Stimulated activated CD8-positive, alpha-beta memory T cell treated with anti-CD3 and anti-CD28 coated beads, Interleukin-15, amount 100 ng/mL, for 4 hours (primary cell): ENCODE measurements around the gene FLNB.

Source experiments
- DNase-seq, 2 donors: peaks; one replicate each; pipeline ENCODE4 v3.0.0-alpha.2; 2020; ENCODE audit warnings: low read depth in 2 of 2

FLNB gene

DNA sequence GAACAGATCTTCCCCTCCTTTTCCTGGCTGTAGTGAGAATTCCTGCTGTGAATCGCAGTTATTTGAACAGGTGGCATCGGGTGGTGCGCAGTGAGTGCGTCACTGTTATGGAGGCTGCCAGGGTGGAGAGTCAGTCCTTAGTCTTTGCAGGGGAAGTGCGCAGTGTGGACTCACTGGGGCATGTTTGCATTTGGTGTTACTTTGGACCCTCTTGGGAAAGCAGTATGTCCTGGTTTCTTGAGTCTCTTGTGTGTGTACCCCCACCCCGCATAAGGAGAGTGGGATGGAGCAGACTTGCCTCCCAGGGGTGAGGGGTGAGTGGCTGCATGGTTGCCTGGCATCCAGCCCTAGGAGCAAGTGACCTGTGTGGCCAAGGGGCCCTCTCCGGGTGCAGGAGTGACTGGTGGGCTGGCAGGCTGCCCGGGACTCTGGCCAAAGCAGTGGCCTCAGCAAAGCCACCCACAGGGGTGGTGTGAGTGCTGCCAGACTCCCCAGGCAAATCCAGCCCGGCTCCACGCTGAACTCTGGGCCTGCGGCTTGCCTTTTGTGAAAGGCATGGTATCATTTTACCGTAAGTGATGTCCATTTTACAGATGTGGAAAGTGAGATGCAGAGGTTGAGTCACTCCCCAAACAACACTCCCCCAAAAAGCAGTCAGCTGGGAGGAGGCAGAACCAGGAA lies 156.1 kb downstream of the FLNB start:
- DNase-seq: no peak

DNA sequence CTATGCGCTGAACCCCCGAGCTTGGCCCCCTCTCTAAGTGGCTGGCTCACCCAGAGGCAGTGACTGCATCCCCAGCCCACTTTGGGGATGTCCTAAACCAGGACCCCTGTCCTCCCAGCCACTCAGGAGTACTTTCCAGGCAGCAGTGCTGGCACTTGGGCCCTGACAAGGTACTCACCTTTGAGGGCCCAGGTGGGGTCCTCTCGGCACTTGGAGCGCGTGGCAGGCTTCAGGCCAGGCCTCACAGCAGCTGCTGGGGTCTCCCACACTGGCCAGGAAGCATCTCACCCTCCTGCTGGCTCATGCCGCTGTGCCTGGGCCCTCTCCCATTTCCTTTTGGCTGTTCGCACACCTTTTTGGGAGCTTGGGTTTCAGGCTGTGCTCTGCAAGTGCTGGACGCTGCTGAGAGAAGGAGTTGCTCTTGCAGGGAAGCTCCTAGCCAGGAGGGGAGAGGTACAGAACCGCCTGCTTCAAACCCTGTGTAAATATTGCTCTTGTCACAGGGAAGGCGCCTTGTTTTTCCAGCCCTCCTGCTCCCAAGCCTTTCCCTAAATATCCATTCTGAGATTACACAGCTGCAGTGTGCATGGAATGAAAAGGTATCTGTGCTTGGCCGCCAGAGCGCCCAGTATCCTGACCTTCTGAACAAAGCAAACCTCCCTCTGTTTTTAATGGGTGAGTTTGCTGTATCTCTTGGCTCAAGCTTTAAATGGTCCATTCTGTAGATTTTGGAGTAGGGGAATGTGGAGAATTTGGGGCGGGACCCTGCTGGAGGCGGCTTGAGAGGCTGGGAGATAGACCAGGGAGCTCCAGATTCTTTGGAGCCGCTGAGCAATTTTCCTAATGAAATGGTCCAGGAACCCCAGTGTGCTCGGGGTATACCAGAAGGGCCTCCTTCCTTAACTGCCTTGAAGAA lies 156.9 kb downstream of the FLNB start:
- DNase-seq: no peak

DNA sequence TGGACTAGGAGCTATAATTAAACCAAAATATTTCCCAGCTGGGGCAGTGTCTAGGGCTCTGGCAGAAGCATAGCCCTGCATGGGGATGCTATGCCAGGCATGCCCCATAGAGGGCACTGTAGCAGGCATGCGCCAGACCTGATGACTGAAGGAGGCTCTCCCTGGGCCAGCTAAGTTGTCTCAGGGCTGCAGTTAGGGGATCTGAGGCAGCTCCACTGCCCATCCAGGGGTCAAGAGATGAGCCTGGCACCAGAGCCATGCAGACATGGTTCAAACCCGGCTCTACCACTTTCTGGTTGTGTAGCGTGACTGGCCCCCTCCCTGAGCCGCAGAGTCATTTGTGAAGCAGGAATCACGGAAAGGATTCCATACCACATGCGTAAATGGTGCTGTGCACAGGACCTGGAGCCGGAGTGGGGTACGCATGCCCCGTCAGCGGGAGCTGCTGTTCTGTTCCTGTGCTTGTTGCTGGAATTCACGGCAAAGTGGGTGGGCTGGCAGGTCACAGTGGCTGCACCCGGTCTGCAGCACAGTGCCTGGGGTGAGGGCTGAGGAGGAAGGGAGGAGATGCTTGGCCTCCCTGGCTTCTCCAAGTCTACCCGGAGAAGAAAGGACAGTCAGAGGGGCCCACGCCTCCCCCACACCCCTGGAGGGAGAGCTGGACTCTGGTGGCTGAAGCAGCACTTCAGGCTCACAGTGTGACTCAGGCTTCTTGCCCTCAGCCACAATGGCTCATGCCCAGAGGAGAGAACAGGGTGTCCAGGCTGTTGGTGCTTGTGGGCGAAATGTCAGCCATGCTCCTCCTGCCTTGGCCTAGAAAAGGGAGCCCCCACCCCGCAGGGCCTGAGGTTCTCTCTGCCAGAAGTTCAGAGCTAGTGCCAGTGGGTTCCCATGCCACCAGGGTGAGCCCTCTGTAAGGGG lies 159.5 kb downstream of the FLNB start:
- no peak for DNase-seq

DNA sequence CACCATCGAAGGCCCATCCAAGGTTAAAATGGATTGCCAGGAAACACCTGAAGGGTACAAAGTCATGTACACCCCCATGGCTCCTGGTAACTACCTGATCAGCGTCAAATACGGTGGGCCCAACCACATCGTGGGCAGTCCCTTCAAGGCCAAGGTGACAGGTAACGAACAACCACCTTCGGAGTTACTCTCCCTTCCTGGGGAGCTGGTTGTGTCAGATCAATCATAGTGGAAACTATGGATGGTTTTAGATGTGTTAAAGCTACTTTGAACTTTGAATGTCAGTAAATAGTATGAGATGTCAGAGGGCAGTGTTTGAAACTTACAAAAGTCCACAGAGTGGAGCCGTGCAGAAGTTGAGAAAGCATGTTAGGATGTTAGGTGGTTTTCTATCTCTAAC lies 160.3 kb downstream of the FLNB start:
- no peak for DNase-seq

DNA sequence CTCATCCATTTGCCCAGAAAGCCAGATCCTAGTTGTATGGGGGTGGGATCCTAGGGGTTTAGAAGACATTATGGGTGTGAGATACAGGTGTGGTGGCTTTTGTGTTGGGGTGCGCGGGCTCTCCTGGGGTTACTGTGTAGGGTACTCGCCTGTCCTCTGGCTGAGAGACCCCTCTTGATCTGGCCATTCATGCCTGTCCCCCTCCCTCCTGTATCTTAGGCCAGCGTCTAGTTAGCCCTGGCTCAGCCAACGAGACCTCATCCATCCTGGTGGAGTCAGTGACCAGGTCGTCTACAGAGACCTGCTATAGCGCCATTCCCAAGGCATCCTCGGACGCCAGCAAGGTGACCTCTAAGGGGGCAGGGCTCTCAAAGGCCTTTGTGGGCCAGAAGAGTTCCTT lies 161.1 kb downstream of the FLNB start:
- DNase-seq: no peak

DNA sequence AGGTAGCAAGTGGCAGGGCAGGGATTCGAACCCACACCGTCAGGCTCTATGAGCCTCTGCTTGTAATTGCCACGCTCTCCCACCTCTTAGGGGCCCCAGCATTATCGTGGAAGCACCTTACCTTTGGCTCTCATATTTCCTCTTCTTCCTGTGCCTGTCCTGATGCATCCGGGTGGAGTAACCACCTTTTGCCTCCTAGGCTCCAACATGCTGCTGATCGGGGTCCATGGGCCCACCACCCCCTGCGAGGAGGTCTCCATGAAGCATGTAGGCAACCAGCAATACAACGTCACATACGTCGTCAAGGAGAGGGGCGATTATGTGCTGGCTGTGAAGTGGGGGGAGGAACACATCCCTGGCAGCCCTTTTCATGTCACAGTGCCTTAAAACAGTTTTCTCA lies 162.2 kb downstream of the FLNB start:
- DNase-seq: no peak

DNA sequence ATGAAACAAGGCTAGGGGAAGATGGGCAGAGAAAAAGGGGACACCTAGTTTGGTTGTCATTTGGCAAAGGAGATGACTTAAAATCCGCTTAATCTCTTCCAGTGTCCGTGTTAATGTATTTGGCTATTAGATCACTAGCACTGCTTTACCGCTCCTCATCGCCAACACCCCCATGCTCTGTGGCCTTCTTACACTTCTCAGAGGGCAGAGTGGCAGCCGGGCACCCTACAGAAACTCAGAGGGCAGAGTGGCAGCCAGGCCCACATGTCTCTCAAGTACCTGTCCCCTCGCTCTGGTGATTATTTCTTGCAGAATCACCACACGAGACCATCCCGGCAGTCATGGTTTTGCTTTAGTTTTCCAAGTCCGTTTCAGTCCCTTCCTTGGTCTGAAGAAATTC lies 162.9 kb downstream of the FLNB start:
- no peak for DNase-seq

DNA sequence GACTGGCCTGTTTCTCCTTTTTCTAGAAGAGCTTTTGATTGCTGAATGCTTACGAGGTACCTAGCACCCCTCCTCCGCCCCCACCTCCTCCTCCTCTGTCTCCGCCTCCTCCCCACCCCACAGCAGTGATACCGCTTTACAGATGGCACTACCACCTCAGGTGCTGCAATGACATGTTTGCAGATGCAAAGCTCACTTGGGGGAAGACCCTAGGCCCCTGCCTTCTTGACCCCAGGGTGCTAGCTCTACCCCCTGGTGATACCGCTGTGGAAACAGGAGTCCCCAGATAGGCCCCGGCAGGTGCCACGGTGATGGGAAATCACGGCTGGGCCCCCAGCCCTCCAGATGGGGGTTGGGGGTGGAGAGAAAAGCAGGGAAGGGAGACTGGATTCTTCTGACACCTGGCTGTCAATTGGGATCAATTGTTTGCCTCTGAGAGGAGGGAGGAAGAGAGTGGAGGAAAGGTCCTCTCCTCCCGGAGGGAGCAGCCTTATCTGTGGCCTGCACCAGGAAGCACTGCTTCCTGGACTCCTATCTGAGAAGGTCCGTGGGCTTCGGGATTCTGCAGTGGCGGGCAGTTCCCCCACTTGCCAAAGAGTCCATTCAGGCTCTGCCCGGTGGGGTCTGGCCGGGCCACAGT lies 164.9 kb downstream of the FLNB start:
- no peak for DNase-seq

DNA sequence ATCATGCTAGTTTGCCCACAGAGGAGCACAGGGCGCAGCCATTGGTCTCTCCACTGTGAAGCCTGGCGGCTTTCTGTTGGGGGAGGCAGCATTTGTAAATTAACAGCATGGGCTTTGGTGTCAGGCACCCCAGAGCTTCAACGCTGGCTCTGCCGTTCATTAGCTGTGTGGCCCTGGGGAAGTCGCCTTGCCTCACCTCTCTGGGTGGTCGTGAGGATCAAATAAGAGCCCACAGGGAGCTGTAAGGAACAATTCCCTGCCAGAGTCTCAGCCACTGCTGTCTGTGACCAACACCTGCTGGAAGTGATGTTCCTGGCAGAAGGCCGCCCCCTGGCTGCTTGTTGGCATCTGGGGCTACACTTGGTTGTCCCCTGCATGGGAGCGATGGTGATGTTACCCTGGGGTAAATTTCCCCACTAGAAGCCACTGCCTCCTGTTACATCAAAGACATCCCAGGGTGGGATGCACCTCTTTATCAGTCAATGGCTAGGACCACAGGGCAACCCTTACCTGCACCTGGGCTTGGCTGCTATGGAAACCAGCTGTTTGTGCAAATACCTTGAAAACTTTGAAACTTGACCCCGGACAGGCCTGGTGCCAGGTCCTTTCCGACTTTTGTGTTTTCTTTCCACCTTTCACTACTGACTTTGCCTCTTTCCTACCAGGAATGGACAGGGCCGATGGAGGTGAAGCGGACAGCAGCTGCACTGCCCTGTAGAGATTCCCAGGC lies 165.6 kb downstream of the FLNB start:
- DNase-seq: no peak

DNA sequence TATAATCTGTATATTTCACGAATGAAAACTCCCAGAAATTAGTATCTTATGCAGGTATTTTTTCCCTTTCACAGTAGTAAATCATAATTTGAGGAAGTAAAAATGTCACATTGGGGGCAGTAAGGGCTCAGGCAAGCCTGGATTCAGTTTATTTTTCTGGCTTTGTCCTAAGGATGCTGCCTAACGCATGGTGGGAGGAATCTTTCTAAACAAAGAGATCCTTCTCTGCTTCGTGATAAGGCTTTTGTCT lies 166.9 kb downstream of the FLNB start:
- no peak for DNase-seq

DNA sequence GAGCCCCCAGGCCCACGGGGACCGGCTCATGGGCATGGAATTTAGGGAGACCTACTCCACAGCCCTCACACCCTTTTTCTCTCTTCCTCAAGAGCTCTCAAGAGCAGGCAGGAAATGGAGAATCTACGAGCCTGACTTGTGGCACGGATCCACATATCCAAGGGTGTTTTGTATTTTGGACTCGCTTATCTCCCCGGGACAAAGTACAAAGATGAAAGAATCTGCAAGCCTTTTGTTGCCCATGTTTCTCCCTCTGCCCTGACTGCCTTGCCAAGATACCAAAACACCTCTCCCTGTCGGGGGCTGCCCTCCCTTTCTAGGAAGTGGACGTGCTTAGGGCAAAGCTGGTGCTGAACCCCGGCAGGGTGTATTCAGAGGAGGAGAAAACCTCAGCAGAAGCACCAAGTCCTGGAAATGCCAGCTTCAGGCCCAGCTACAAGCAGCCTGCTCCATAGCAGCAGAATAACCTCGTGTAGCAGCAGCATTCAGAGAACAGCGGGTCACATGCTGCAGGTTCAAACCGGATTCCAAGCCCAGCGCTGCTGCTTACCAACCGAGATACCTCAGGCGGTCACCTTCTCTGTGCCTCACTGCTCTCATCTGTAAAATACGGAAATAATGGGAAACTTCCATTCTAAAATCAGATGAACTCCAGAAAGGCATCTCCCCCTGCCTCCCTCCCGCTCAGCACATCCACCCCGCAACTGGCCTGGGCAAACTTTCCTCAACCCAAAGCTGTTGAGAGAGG lies 167.4 kb downstream of the FLNB start:
- DNase-seq: no peak

DNA sequence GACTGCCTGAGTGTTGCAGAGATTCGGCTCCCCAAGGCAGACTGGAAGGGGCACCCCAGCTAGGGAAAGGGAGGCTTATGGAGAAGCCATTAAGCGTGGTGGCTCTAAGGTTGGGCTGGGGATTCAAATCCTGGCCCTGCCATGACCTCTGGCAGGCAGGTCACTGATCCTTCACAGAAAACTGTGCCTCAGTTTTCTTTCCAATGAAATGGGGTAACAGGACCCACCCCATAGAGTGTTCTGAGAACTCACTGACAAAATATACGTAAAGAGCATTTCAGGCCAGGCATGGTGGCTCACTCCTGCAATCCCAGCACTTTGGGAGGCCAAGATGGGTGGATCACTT lies 167.9 kb downstream of the FLNB start:
- DNase-seq: no peak

DNA sequence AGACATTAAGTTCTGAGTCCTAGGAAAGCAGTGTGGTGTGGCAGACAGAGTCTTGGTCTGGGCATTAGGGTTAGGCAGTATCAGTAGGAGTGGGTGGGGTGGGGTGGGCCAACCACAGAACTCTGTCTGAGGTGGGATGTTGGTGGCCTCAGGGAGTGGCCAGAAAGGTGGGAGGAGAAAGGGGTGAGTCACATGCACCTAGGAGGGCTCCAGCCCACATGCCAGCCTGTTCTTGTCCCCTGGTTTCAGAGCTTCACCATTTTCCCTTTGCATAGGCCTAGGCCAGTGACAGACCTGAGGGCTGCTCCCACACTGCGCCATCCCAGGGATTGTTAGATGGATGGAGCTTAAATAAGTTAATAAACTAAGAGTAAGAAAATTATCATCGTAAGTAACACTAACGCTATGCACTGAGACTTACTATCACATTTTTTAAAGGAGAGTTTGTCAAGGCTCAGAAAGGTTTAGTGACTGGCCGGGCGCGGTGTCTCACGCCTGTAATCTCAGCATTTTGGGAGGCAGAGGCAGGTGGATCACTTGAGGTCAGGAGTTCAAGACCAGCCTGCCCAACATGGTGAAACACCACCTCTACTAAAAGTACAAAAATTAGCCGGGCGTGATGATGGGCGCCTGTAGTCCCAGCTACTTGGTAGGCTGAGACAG lies 168.7 kb downstream of the FLNB start:
- DNase-seq: no peak

DNA sequence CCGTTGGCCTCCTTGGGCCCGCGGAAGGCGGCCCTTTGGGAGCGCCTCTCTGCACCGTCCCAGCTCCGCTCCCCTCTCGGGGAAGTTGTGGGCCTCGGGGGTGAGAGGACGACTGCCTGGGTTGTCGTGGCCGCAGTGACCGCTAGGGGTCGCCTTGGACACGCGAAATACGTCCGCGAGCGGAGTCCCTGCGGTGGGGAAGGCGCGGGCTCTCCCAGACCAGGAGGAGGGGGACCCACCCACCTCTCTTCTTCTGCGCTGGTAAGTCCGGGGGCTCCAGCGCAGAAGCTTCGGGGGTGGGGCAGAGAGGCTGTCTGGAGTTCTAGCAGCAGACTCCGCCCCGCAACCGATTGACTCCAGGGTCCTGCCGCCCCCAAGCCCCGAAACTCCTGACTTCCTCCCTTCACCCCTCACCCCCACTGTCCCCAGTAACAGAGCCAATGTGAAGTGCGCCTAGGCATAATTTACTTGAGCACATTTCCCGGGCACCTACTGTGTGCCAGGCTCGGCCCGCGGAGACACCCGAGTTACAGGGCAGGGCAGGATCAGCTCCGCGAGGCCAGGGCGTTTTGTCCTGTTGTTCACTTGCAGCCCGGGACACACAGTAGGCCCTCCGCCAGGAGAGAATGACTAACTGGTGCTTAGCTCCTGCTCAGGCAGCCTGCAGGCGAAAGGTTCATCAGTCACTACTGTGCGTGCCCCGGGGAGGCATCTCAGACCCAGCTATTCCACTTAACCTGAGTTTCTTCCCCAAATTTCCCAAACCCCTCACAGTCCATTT lies 169.7 kb downstream of the FLNB start:
- peak; percentile 68 to 74 for DNase-seq

DNA sequence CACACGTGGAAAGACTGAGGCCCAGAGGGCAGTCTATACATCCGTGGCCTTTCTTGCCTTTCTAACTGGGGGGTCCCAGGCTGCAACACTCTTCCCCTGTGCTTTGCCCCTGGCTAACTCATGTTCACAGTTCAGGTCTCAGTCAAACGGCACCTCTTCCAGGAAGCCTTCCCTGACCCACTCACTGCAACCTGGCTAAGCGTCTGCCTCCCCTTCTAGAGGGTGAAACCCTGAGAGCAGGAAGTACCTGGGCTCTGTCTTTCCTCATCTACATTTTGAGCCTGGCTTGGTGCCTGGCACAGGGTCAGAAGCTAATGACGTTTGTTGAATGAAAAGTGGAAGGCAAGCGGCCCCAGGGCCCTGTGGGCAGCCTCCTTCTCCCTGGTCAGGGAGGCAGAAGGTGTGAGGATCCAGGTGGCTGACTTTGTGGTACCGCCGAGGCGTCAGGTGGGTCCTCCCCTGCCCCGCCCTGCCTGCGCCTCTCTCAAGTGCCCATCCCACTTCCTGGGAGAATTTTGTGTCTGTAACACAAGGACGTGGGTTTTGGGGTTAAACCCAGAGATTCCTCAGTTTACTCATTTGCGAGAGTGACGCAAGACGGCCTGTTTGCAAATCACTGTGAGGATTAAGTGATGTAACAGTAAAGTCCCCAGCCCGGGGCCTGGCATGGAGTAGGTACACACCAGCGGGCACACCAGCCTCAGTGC lies 170.5 kb downstream of the FLNB start:
- DNase-seq: no peak

DNA sequence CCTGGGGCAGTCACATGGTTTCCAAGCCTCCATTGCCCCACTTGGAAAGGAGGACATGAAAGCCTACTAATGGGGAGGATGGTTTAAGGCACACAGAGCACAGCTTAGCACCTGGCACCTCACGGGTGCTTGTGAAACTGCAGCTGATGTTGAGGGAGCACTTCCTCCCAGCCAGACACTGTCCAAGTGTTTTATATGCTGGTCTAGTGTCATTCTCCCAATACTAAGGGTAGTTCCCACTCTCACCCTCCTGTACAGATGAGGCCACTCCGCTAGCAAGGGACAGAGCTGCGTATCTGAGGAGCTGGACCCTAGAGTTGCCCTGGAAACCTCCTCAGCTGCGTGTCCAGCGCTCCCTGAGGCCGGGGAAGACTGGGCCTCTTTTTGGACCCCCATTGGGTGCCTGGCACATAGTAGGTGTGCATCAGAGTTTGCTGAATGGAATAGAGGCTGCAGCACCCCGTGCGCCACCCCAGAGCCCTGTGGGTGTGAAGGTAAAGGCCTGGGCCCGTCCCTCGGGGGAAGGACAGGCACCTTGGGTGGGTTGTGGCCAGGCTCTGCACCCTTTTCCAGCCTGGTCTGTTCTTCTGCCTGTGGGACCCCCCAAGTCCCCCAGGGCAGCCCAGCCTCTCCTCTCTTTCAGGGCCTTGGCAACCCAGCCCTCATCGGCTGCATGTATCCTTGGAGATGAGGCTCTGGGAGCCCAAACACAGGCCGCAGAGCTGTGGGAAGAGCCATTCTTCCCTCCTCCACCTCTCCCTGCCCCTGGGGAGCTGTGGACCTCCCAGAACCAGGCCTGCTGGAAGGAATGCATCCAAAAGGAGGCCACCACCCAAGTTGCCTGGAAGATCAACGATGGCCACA lies 171.2 kb downstream of the FLNB start:
- DNase-seq: no peak

DNA sequence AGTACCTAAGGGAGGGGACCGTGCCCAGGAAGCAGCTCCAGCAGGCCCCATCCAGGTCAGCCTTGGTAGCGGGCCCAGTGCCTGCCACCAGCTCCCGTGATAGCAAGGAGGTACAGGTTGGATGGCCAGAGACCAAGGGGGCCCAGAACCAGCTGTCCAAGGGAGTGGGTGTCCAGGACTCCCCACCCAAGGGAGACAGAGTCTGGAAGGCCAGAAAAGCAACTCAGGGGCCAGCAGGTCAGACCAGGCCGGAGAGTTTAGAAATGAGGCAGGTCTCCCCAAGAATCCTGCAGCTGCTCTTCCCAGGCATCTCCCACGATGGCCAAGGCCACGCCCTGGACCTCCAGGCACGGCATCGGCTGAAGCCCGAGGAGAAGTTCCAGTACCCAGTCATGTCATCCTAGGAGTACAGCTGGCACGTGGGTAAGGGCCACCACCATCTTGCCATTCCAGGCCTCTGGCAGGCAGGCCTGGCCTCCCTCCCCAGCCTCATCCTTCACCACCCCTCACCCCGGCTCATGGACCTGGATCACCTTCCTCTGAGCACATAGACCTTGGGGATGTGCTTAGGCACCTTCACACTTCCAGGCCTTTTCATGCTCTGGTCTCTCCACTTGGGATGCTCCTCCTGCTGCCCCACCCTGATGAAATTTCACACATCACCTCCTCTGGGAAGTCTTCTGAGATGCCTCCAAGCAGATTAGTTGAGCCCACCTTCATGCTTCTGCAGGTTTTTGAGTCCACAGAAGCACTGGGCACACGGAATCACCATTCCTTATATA lies 172.1 kb downstream of the FLNB start:
- no peak for DNase-seq
